HepG2 (cell line): ENCODE results near the gene SMIM11. TPM values are rescaled to one million over a fixed set of nuclear protein-coding genes. Genes with fewer than 3 reads are reported as not detected.

Experiments used
- ATAC-seq: fragments of 200-7000 bp; cut with Tn5 transposase; 3 replicates; pipeline ENCODE4 v1.9.1; 2020; ENCODE audit warnings: mild to moderate bottlenecking, moderate library complexity
- BruUV-seq: library from RNA; stranded (reverse); fragments of 400-500 nt; replicated peaks from 2 replicates; lab custom pipeline; 2021; lab: Mats Ljungman, UMichigan
- CTCF ChIA-PET: fragments of 300-600 bp; formaldehyde crosslinking; extraction: SDS; loops from one replicate; lab custom pipeline; 2021; ENCODE audit warnings: low total read pairs, inconsistent platforms, low intra/inter-chr PET ratio; lab: Yijun Ruan, JAX
- POLR2A ChIA-PET: fragments of 350-600 bp; sonication (Branson Sonifier 250); formaldehyde crosslinking; loops from one replicate; lab custom pipeline; 2020; ENCODE audit warnings: antibody characterized with exemption, inconsistent platforms; lab: Yijun Ruan, JAX
- DNase-seq: peaks from one replicate; pipeline ENCODE4 v3.0.0-alpha.2; 2015; ENCODE audit warnings: low spot score
- FAIRE-seq: peaks from 3 replicates; lab custom pipeline; 2011; peaks lifted over from hg19 to GRCh38; lab: Jason Lieb, UNC
- H2AFZ ChIP-seq: one replicate; pipeline ENCODE4 v1.6.1; 2011; ENCODE audit warnings: low read length, inconsistent platforms
- H3K27ac ChIP-seq: fragments of 300-600 bp; 3 replicates; pipeline ENCODE4 v1.8.0; 2011; ENCODE audit warnings: mixed run types, mild to moderate bottlenecking, mixed read lengths, low read length, inconsistent platforms; ENCODE audit not compliant: insufficient read depth; ENCODE audit errors: extremely low read length
- H3K27me3 ChIP-seq, 2 experiments: fragments of 200-600 bp in 1 of 2; 2 replicates in 1 of 2; 3 replicates in 1 of 2; pipeline versions ENCODE4 v1.6.0 to v1.8.0; 2011; ENCODE audit warnings: low read length in 2 of 2, mild to moderate bottlenecking in 2 of 2, moderate library complexity in 2 of 2, inconsistent platforms in 1 of 2; ENCODE audit not compliant: insufficient read depth in 2 of 2, control insufficient read depth in 1 of 2
- H3K36me3 ChIP-seq, 2 experiments: fragments of 200-600 bp in 1 of 2; replicated peaks in 1 of 2; 2 replicates in 1 of 2; 3 replicates in 1 of 2; pipeline versions ENCODE4 v1.5.1 to v1.8.0; 2011; ENCODE audit warnings: low read length in 2 of 2, inconsistent platforms in 1 of 2; ENCODE audit not compliant: insufficient read depth in 2 of 2, control insufficient read depth in 1 of 2
- H3K4me1 ChIP-seq: 2 replicates; pipeline ENCODE4 v1.5.1; 2012; ENCODE audit warnings: low read length, inconsistent platforms; ENCODE audit not compliant: insufficient read depth
- H3K4me2 ChIP-seq: 2 replicates; pipeline ENCODE4 v1.6.0; 2011; ENCODE audit warnings: low read depth, low read length, inconsistent platforms
- H3K4me3 ChIP-seq, 3 experiments: fragments of 200-600 bp in 1 of 3; sonication (generic), shearing (Covaris generic) in 1 of 3; replicated peaks in 1 of 3; 2 replicates each; pipeline ENCODE4 v1.5.1; 2011 to 2016; ENCODE audit warnings: low read length in 3 of 3, inconsistent platforms in 2 of 3, low read depth in 2 of 3, mild to moderate bottlenecking in 2 of 3, control low read depth in 1 of 3, mixed read lengths in 1 of 3; ENCODE audit not compliant: insufficient read depth in 1 of 3
- H3K79me2 ChIP-seq: one replicate; pipeline ENCODE4 v1.6.1; 2011; ENCODE audit warnings: low read length, inconsistent platforms; ENCODE audit not compliant: insufficient read depth
- H3K9ac ChIP-seq: 2 replicates; pipeline ENCODE4 v1.6.0; 2011; ENCODE audit warnings: mild to moderate bottlenecking, low read depth, low read length, inconsistent platforms; ENCODE audit not compliant: insufficient read depth
- H3K9me3 ChIP-seq: 2 replicates; pipeline ENCODE4 v1.5.1; 2012; ENCODE audit warnings: mild to moderate bottlenecking, low read length
- H4K20me1 ChIP-seq: 2 replicates; pipeline ENCODE4 v1.6.0; 2011; ENCODE audit warnings: inconsistent platforms, mild to moderate bottlenecking, low read length, moderate library complexity; ENCODE audit not compliant: insufficient read depth
- AGO1 ChIP-seq: fragments of 200-400 bp; formaldehyde crosslinking; IDR thresholded peaks from 2 replicates; pipeline ENCODE4 v1.6.1; 2017; ENCODE audit warnings: mild to moderate bottlenecking, low read depth, low read length, moderate library complexity; ENCODE audit not compliant: poor library complexity, severe bottlenecking
- ISX ChIP-seq: sonication (generic); formaldehyde crosslinking; conservative IDR thresholded peaks from 2 replicates; pipeline ENCODE4 v1.5.0; 2020; ENCODE audit warnings: missing genetic modification reagents
- RORA ChIP-seq: sonication (generic); formaldehyde crosslinking; IDR thresholded peaks from 2 replicates; pipeline ENCODE4 v1.5.0; 2020; ENCODE audit warnings: mild to moderate bottlenecking, missing genetic modification reagents, moderate library complexity
- SMARCE1 ChIP-seq: fragments of 450-650 bp; IDR thresholded peaks from 2 replicates; pipeline ENCODE4 v1.6.1; 2017; ENCODE audit warnings: borderline replicate concordance
- SNAI1 ChIP-seq: sonication (generic); formaldehyde crosslinking; IDR thresholded peaks from 2 replicates; pipeline ENCODE4 v1.5.0; 2020; ENCODE audit warnings: mild to moderate bottlenecking, missing genetic modification reagents, borderline replicate concordance
- SOX6 ChIP-seq, 2 experiments: fragments of 450-650 bp in 1 of 2; sonication (generic) in 1 of 2; formaldehyde crosslinking in 1 of 2; IDR thresholded peaks; 2 replicates each; pipeline versions ENCODE4 v1.4.0 to v1.6.1; 2017 to 2020; ENCODE audit warnings: antibody characterized with exemption in 1 of 2, mild to moderate bottlenecking in 1 of 2, missing genetic modification reagents in 1 of 2
- SP1 ChIP-seq, 2 experiments: fragments of 450-650 bp in 1 of 2; sonication (generic) in 1 of 2; formaldehyde crosslinking in 1 of 2; IDR thresholded peaks; 2 replicates each; pipeline versions ENCODE4 v1.4.0 to v1.6.1; 2016 to 2020; ENCODE audit warnings: missing genetic modification reagents in 1 of 2
- STAG1 ChIP-seq: sonication (generic); formaldehyde crosslinking; IDR thresholded peaks from 2 replicates; pipeline ENCODE4 v1.4.0; 2020; ENCODE audit warnings: missing genetic modification reagents
- TAF1 ChIP-seq: sonication (generic); formaldehyde crosslinking; IDR thresholded peaks from 2 replicates; pipeline ENCODE4 v1.4.0; 2020; ENCODE audit warnings: missing genetic modification reagents
- ZNF282 ChIP-seq: fragments of 450-650 bp; IDR thresholded peaks from 2 replicates; pipeline ENCODE4 v1.6.1; 2018; ENCODE audit not compliant: partially characterized antibody
- ZNF629 ChIP-seq: sonication (generic); formaldehyde crosslinking; conservative IDR thresholded peaks from 2 replicates; pipeline ENCODE4 v1.5.0; 2020; ENCODE audit warnings: missing genetic modification reagents
- ZNF709 ChIP-seq: sonication (generic); formaldehyde crosslinking; IDR thresholded peaks from 2 replicates; pipeline ENCODE4 v1.5.0; 2020; ENCODE audit warnings: mild to moderate bottlenecking, missing genetic modification reagents
- ZNF841 ChIP-seq: sonication (generic); formaldehyde crosslinking; IDR thresholded peaks from 2 replicates; pipeline ENCODE4 v1.8.1; 2023; ENCODE audit warnings: missing genetic modification reagents, borderline replicate concordance
- WGBS: methylation state at CpG from one replicate; pipeline ENCODE4 v1.1.6; 2017; ENCODE audit warnings: low lambda C conversion rate; 5-methylcytosine and 5-hydroxymethylcytosine counted together
- in situ Hi-C: cut with HindIII; loops from 2 replicates; pipeline ENCODE4 v1.10.0; 2017; ENCODE audit warnings: low pct_unique_long_range_greater_than_20kb; ENCODE audit not compliant: extremely low pct_ligation_motif_present
- intact Hi-C: fragments of 100-400 bp; cut with micrococcal nuclease; formaldehyde crosslinking; loops from one replicate; pipeline ENCODE4 v1.10.0; 2022; ENCODE audit not compliant: unreplicated experiment
- polyA plus RNA-seq, 8 experiments: library from polyadenylated mRNA; depleted of rRNA in 3 of 8; stranded (reverse) in 7 of 8; unstranded in 1 of 8; fragments of >200 nt; fragmentation: Illumina TruSeq in 4 of 8; extraction: Trizol in 4 of 8; gene quantifications; 2 replicates each; pipeline versions ENCODE4 v1.2.1 to v1.2.3, GENCODE V29; 2011 to 2016; ENCODE audit warnings: low read depth in 4 of 8, missing spikeins in 1 of 8, mixed read lengths in 1 of 8; ENCODE audit not compliant: insufficient read depth in 1 of 8
- total RNA-seq, 5 experiments: library from RNA; depleted of rRNA; stranded (reverse); fragments of >200 nt; fragmentation: Illumina TruSeq; extraction: Trizol; gene quantifications; 2 replicates each; pipeline ENCODE4 v1.2.3, GENCODE V29; 2016; ENCODE audit warnings: low read depth in 1 of 5
- TF ChIP-seq, protein P1 (sequence below): sonication (generic); formaldehyde crosslinking; IDR thresholded peaks from 2 replicates; pipeline ENCODE4 v1.5.1; 2020; ENCODE audit warnings: mild to moderate bottlenecking, missing genetic modification reagents, borderline replicate concordance
- TF ChIP-seq, protein P2 (sequence below): sonication (generic); formaldehyde crosslinking; IDR thresholded peaks from 2 replicates; pipeline ENCODE4 v1.5.1; 2020; ENCODE audit warnings: missing genetic modification reagents, mild to moderate bottlenecking, borderline replicate concordance
- TF ChIP-seq, protein P3 (sequence below): sonication (generic); formaldehyde crosslinking; IDR thresholded peaks from 2 replicates; pipeline ENCODE4 v1.4.0; 2020; ENCODE audit warnings: missing genetic modification reagents, mild to moderate bottlenecking, borderline replicate concordance

The SMIM11 gene
- total and polyA plus RNA-seq, 2 of the 13 experiments (the other 11 are each of a cell fraction or from before 2014, with no cell fraction given): 6.4 to 18.9 TPM

DNA sequence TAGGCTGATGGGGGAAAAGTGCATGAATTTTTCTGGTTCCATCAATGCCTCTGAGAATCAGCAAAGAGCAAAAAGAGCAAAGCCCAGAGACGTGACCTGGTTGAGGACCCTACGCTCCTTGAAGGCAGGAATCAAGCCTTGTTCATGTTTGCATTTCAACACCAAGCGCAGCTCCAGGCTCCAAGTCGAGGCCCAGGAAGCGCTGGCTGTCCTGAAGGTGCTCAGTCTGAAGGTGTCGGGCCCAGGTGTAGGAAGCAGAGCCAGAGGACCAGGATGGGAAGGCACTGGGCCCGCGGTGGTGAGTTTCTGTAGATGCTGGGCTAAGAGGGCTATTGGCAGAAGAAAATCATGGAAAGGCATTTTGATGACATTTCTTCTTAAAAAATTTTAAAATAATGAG, 37.1 kb upstream of the SMIM11 start (continued):
- no peak for TF ChIP-seq ZNF841 (CRISPR knock-in tag)
- TF ChIP-seq, protein P1, sequence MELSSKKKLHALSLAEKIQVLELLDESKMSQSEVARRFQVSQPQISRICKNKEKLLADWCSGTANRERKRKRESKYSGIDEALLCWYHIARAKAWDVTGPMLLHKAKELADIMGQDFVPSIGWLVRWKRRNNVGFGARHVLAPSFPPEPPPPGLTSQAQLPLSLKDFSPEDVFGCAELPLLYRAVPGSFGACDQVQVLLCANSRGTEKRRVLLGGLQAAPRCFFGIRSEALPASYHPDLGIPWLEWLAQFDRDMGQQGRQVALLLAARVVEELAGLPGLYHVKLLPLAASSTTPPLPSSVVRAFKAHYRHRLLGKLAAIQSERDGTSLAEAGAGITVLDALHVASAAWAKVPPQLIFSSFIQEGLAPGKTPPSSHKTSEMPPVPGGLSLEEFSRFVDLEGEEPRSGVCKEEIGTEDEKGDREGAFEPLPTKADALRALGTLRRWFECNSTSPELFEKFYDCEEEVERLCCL (CRISPR knock-in tag): no peak

DNA sequence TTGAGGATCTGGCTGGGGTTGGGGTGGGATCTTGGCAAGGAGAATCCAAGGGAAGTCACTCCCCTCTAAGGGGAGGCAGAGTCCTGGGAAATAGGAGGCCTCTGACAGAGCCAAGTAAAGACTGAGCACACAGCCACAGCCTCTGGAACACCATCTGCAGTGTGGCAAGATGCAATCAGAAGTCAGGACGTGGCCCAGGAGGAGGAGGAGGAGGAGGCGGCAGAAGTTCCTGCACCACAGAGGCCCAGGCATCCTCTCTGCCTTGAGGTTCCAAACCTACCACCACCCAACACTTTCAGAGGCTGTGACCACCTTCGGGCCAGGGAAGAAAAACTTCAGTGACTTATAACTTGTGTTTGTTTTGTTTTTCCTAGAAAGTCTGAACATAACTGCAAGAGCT, 35.2 kb upstream of the SMIM11 start:
- ChIA-PET CTCF (no interaction called here), POLR2A (no interaction called here)
- ATAC-seq (no peak), FAIRE-seq (no peak), DNase-seq (no peak)
- Histone ChIP-seq H3K36me3 (no peaks in the 10 kb centered on the region), H3K27me3 (peaks cover 4 to 56% of the 10 kb centered on the region in 2 experiments; a peak in 3 of 5 replicates), H3K9me3 (no peaks in the 10 kb centered on the region), H3K9ac (no peak overlapping the region), H3K27ac (no peak overlapping the region), H2AFZ (no peak overlapping the region), H3K4me3 (no peak overlapping the region), H3K4me2 (no peak overlapping the region), H3K4me1 (no peaks in the 10 kb centered on the region), H3K79me2 (no peaks in the 10 kb centered on the region), H4K20me1 (no peaks in the 10 kb centered on the region)
- no TSS peak for BruUV-seq
- intact Hi-C loops (no loop called here), in situ Hi-C loops (no loop called here)
- WGBS: 27% methylated on average over 3 of the region's 3 CpGs
- no peak for TF ChIP-seq SMARCE1
- TF ChIP-seq STAG1: no peak
- no peak for TF ChIP-seq SOX6 (IDR thresholded peaks at IDR 0.05)
- TF ChIP-seq SOX6 (CRISPR knock-in tag; IDR thresholded peaks at IDR 0.05): no peak
- no peak for TF ChIP-seq SNAI1
- TF ChIP-seq, protein P2, sequence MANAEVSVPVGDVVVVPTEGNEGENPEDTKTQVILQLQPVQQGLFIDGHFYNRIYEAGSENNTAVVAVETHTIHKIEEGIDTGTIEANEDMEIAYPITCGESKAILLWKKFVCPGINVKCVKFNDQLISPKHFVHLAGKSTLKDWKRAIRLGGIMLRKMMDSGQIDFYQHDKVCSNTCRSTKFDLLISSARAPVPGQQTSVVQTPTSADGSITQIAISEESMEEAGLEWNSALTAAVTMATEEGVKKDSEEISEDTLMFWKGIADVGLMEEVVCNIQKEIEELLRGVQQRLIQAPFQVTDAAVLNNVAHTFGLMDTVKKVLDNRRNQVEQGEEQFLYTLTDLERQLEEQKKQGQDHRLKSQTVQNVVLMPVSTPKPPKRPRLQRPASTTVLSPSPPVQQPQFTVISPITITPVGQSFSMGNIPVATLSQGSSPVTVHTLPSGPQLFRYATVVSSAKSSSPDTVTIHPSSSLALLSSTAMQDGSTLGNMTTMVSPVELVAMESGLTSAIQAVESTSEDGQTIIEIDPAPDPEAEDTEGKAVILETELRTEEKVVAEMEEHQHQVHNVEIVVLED (CRISPR knock-in tag): no peak
- no peak for TF ChIP-seq TAF1 (CRISPR knock-in tag)
- TF ChIP-seq, protein P3, sequence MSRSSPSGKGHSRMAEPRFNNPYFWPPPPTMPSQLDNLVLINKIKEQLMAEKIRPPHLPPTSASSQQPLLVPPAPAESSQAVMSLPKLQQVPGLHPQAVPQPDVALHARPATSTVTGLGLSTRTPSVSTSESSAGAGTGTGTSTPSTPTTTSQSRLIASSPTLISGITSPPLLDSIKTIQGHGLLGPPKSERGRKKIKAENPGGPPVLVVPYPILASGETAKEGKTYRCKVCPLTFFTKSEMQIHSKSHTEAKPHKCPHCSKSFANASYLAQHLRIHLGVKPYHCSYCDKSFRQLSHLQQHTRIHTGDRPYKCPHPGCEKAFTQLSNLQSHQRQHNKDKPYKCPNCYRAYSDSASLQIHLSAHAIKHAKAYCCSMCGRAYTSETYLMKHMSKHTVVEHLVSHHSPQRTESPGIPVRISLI (CRISPR knock-in tag): no peak
- no peak for TF ChIP-seq ZNF709
- TF ChIP-seq ZNF282: no peak
- TF ChIP-seq RORA (CRISPR knock-in tag): no peak
- TF ChIP-seq SP1 (IDR thresholded peaks at IDR 0.05): no peak
- TF ChIP-seq SP1 (CRISPR knock-in tag; IDR thresholded peaks at IDR 0.05): no peak
- no peak for TF ChIP-seq ISX (CRISPR knock-in tag)
- TF ChIP-seq ZNF629 (CRISPR knock-in tag): no peak
- TF ChIP-seq AGO1: no peak
